HEK293 (cell line): Measurements from ENCODE around the gene JAM3.

Experiments used
- CTCF ChIA-PET: fragments of 350-600 bp; formaldehyde crosslinking; extraction: SDS; loops from one replicate; lab custom pipeline; 2021; ENCODE audit warnings: antibody characterized with exemption; lab: Yijun Ruan, JAX
- POLR2A ChIA-PET: fragments of 300-600 bp; formaldehyde crosslinking; extraction: SDS; loops from one replicate; lab custom pipeline; 2020; ENCODE audit warnings: antibody characterized with exemption, inconsistent platforms; lab: Yijun Ruan, JAX
- H3K27ac ChIP-seq: fragments of 200-500 bp; sonication (Bioruptor generic); 2 replicates; pipeline ENCODE4 v1.5.1; 2014; ENCODE audit warnings: low read depth, low read length, control low read depth, inconsistent platforms; ENCODE audit errors: extremely low read depth
- H3K36me3 ChIP-seq, 2 experiments: fragments of 200-500 bp in 1 of 2; sonication (Bioruptor generic) in 1 of 2; 1 replicate in 1 of 2; 2 replicates in 1 of 2; pipeline ENCODE4 v1.5.1; 2014 to 2017; ENCODE audit warnings: inconsistent platforms in 2 of 2, low read length in 2 of 2; ENCODE audit not compliant: control insufficient read depth in 2 of 2, insufficient read depth in 1 of 2
- H3K4me1 ChIP-seq: fragments of 200-500 bp; sonication (Bioruptor generic); 2 replicates; pipeline ENCODE4 v1.5.1; 2014; ENCODE audit warnings: mild to moderate bottlenecking, low read length, inconsistent platforms; ENCODE audit not compliant: control insufficient read depth, insufficient read depth
- H3K4me3 ChIP-seq: 2 replicates; pipeline ENCODE4 v1.5.1; 2011; ENCODE audit warnings: low read depth, mild to moderate bottlenecking, control low read depth, low read length, moderate library complexity
- H3K9me3 ChIP-seq: fragments of 200-500 bp; sonication (Bioruptor generic); 2 replicates; pipeline ENCODE4 v1.5.1; 2014; ENCODE audit warnings: low read depth, low read length, inconsistent platforms; ENCODE audit not compliant: control insufficient read depth, insufficient read depth
- BCL11B ChIP-seq: fragments of 450-650 bp; formaldehyde crosslinking; IDR thresholded peaks from 2 replicates; pipeline ENCODE4 v1.5.1; 2016; ENCODE audit warnings: low read depth, missing biosample characterization, missing genetic modification characterization
- GLIS2 ChIP-seq: fragments of 450-650 bp; formaldehyde crosslinking; IDR thresholded peaks from 2 replicates; pipeline ENCODE4 v1.5.1; 2016; ENCODE audit warnings: missing biosample characterization, missing genetic modification characterization
- HOXA7 ChIP-seq: sonication (generic); formaldehyde crosslinking; IDR thresholded peaks from 2 replicates; pipeline ENCODE4 v1.8.1; 2022; ENCODE audit warnings: missing genetic modification reagents, borderline replicate concordance
- SCRT1 ChIP-seq: fragments of 450-650 bp; formaldehyde crosslinking; IDR thresholded peaks from 2 replicates; pipeline ENCODE4 v1.5.1; 2016; ENCODE audit warnings: missing biosample characterization, missing genetic modification characterization, borderline replicate concordance
- TRIM28 ChIP-seq: IDR thresholded peaks from 2 replicates; pipeline ENCODE4 v1.6.1; 2011; ENCODE audit warnings: low read length, control low read depth, borderline replicate concordance
- ZFP3 ChIP-seq: fragments of 450-650 bp; formaldehyde crosslinking; IDR thresholded peaks from 2 replicates; pipeline ENCODE4 v1.5.1; 2016; ENCODE audit warnings: low read depth, missing biosample characterization, missing genetic modification characterization
- ZNF114 ChIP-seq: fragments of 450-650 bp; formaldehyde crosslinking; IDR thresholded peaks from 2 replicates; pipeline ENCODE4 v1.5.0; 2017; ENCODE audit warnings: missing biosample characterization, missing genetic modification characterization
- ZNF155 ChIP-seq: fragments of 450-650 bp; formaldehyde crosslinking; IDR thresholded peaks from 2 replicates; pipeline ENCODE4 v1.5.1; 2016; ENCODE audit warnings: missing biosample characterization, missing genetic modification characterization
- ZNF175 ChIP-seq: fragments of 450-650 bp; formaldehyde crosslinking; IDR thresholded peaks from 2 replicates; pipeline ENCODE4 v1.5.1; 2016; ENCODE audit warnings: missing biosample characterization, missing genetic modification characterization
- ZNF184 ChIP-seq: fragments of 450-650 bp; IDR thresholded peaks from 2 replicates; pipeline ENCODE4 v1.5.1; 2018; ENCODE audit warnings: missing biosample characterization, mild to moderate bottlenecking, missing genetic modification characterization
- ZNF211 ChIP-seq: fragments of 450-650 bp; formaldehyde crosslinking; IDR thresholded peaks from 2 replicates; pipeline ENCODE4 v1.5.1; 2016; ENCODE audit warnings: low read depth, missing biosample characterization, missing genetic modification characterization
- ZNF248 ChIP-seq: fragments of 450-650 bp; formaldehyde crosslinking; IDR thresholded peaks from 2 replicates; pipeline ENCODE4 v1.5.1; 2017; ENCODE audit warnings: missing biosample characterization, missing genetic modification characterization
- ZNF514 ChIP-seq: fragments of 450-650 bp; formaldehyde crosslinking; IDR thresholded peaks from 2 replicates; pipeline ENCODE4 v1.5.1; 2016; ENCODE audit warnings: missing biosample characterization, missing genetic modification characterization
- ZNF623 ChIP-seq: fragments of 450-650 bp; formaldehyde crosslinking; IDR thresholded peaks from 2 replicates; pipeline ENCODE4 v1.5.1; 2016; ENCODE audit warnings: missing biosample characterization, missing genetic modification characterization
- ZNF670 ChIP-seq: fragments of 450-650 bp; formaldehyde crosslinking; IDR thresholded peaks from 2 replicates; pipeline ENCODE4 v1.5.1; 2016; ENCODE audit warnings: missing biosample characterization, missing genetic modification characterization, low read depth
- ZNF830 ChIP-seq: fragments of 450-650 bp; IDR thresholded peaks from 2 replicates; pipeline ENCODE4 v1.5.0; 2018; ENCODE audit warnings: missing biosample characterization, missing genetic modification characterization, low read depth, mild to moderate bottlenecking, moderate library complexity
- TF ChIP-seq, protein P1 (sequence below): IDR thresholded peaks from 2 replicates; pipeline ENCODE4 v1.6.1; 2011; ENCODE audit warnings: mild to moderate bottlenecking, low read depth, low read length, borderline replicate concordance
- TF ChIP-seq, protein P2 (sequence below): fragments of 450-650 bp; formaldehyde crosslinking; IDR thresholded peaks from 2 replicates; pipeline ENCODE4 v1.5.1; 2016; ENCODE audit warnings: missing biosample characterization, missing genetic modification characterization
- TF ChIP-seq, protein P3 (sequence below): fragments of 450-650 bp; formaldehyde crosslinking; IDR thresholded peaks from 2 replicates; pipeline ENCODE4 v1.5.1; 2016; ENCODE audit warnings: missing biosample characterization, missing genetic modification characterization
- TF ChIP-seq, protein P4 (sequence below): fragments of 450-650 bp; formaldehyde crosslinking; IDR thresholded peaks from 2 replicates; pipeline ENCODE4 v1.5.1; 2017; ENCODE audit warnings: missing biosample characterization, missing genetic modification characterization
- TF ChIP-seq, protein P5 (sequence below): fragments of 450-650 bp; formaldehyde crosslinking; IDR thresholded peaks from 2 replicates; pipeline ENCODE4 v1.5.1; 2016; ENCODE audit warnings: missing biosample characterization, missing genetic modification characterization
- TF ChIP-seq, protein P6 (sequence below): fragments of 450-650 bp; formaldehyde crosslinking; conservative IDR thresholded peaks from 2 replicates; pipeline ENCODE4 v1.5.1; 2016; ENCODE audit warnings: low read depth, missing biosample characterization, missing genetic modification characterization

JAM3 gene

DNA sequence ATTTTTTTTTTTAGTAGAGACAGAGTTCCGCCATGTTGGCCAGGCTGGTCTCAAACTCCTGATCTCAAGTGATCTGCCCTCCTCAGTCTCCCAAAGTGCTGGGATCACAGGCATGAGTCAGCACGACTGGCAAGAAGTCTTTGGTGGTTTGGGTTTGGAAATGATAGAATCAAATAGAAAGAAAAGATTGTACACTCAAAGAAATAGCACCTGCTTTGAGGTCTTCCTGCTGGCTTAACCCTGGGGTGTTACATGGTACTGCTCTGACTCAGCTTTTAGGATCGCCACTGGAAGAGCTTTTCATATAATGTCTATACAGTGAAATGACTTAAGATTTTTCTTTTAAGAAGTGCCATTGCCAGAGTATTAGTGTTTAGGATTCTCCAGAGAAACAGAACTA is 50.2 kb downstream of the JAM3 start (continued):
- TF ChIP-seq, protein P1, sequence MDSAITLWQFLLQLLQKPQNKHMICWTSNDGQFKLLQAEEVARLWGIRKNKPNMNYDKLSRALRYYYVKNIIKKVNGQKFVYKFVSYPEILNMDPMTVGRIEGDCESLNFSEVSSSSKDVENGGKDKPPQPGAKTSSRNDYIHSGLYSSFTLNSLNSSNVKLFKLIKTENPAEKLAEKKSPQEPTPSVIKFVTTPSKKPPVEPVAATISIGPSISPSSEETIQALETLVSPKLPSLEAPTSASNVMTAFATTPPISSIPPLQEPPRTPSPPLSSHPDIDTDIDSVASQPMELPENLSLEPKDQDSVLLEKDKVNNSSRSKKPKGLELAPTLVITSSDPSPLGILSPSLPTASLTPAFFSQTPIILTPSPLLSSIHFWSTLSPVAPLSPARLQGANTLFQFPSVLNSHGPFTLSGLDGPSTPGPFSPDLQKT, result no peak
- TF ChIP-seq, protein P2, sequence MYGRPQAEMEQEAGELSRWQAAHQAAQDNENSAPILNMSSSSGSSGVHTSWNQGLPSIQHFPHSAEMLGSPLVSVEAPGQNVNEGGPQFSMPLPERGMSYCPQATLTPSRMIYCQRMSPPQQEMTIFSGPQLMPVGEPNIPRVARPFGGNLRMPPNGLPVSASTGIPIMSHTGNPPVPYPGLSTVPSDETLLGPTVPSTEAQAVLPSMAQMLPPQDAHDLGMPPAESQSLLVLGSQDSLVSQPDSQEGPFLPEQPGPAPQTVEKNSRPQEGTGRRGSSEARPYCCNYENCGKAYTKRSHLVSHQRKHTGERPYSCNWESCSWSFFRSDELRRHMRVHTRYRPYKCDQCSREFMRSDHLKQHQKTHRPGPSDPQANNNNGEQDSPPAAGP (tag by site-specific recombination), result no peak
- TF ChIP-seq SCRT1 (tag by site-specific recombination) (no peak), ZNF670 (no peak), ZNF155 (tag by site-specific recombination) (no peak), HOXA7 (CRISPR knock-in tag) (no peak), ZNF623 (tag by site-specific recombination) (no peak), ZNF514 (tag by site-specific recombination) (no peak)

DNA sequence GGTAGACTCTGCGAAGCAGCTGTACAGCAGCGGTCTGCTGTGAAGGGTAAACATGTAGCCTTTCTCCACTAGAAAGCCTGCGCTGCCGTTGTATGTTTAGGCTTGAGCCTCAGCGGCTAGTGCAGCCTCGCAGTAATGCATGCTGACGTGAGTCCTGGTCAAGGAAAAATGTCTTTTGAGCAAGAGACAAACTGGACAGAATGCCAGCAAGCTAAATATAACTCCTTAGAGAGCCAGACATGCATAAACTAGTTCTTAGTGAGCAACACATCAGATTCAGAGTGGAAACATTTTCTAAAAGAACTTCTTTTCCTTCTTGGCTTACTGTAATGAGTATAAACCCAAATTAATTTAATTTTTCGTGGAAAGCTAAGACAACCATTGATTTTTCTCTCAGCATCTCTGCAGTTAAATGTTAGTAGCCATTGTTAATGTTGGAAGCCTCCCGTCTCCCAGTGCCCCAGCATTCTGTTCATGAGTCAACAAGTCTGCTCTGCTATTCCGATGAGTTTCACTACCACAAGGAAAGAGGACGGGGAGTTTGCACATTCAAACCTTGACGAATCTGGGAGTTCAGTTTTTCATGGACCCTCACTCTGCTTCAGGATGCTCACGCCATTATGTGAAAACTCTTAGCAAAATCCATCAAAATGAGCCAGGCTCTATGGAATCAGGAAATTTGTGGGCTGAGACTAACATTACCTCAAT is 51.4 kb downstream of the JAM3 start:
- Histone ChIP-seq H3K36me3 (no peaks in the 10 kb centered on the region), H3K4me1 (no peaks in the 10 kb centered on the region), H3K27ac (no peak overlapping the region), H3K9me3 (no peaks in the 10 kb centered on the region), H3K4me3 (no peak overlapping the region)
- TF ChIP-seq ZNF184 (tag by site-specific recombination), result no peak
- TF ChIP-seq, protein P3, sequence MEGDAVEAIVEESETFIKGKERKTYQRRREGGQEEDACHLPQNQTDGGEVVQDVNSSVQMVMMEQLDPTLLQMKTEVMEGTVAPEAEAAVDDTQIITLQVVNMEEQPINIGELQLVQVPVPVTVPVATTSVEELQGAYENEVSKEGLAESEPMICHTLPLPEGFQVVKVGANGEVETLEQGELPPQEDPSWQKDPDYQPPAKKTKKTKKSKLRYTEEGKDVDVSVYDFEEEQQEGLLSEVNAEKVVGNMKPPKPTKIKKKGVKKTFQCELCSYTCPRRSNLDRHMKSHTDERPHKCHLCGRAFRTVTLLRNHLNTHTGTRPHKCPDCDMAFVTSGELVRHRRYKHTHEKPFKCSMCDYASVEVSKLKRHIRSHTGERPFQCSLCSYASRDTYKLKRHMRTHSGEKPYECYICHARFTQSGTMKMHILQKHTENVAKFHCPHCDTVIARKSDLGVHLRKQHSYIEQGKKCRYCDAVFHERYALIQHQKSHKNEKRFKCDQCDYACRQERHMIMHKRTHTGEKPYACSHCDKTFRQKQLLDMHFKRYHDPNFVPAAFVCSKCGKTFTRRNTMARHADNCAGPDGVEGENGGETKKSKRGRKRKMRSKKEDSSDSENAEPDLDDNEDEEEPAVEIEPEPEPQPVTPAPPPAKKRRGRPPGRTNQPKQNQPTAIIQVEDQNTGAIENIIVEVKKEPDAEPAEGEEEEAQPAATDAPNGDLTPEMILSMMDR (tag by site-specific recombination), result no peak
- TF ChIP-seq TRIM28, result no peak
- no peak for TF ChIP-seq ZFP3 (tag by site-specific recombination)
- TF ChIP-seq GLIS2, result no peak
- no peak for TF ChIP-seq BCL11B (tag by site-specific recombination)
- TF ChIP-seq, protein P4, sequence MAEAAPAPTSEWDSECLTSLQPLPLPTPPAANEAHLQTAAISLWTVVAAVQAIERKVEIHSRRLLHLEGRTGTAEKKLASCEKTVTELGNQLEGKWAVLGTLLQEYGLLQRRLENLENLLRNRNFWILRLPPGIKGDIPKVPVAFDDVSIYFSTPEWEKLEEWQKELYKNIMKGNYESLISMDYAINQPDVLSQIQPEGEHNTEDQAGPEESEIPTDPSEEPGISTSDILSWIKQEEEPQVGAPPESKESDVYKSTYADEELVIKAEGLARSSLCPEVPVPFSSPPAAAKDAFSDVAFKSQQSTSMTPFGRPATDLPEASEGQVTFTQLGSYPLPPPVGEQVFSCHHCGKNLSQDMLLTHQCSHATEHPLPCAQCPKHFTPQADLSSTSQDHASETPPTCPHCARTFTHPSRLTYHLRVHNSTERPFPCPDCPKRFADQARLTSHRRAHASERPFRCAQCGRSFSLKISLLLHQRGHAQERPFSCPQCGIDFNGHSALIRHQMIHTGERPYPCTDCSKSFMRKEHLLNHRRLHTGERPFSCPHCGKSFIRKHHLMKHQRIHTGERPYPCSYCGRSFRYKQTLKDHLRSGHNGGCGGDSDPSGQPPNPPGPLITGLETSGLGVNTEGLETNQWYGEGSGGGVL, result no peak
- TF ChIP-seq ZNF248 (tag by site-specific recombination), result no peak
- TF ChIP-seq ZNF514 (tag by site-specific recombination), result no peak
- TF ChIP-seq ZNF211, result no peak
- ChIA-PET CTCF (interaction anchor here (0.6 to 0.8 kb wide), 2 partner anchors 17 to 230 kb away, joined by 3 to 4 read pairs; no protein-coding TSS in a partner anchor), POLR2A (no interaction called here)

DNA sequence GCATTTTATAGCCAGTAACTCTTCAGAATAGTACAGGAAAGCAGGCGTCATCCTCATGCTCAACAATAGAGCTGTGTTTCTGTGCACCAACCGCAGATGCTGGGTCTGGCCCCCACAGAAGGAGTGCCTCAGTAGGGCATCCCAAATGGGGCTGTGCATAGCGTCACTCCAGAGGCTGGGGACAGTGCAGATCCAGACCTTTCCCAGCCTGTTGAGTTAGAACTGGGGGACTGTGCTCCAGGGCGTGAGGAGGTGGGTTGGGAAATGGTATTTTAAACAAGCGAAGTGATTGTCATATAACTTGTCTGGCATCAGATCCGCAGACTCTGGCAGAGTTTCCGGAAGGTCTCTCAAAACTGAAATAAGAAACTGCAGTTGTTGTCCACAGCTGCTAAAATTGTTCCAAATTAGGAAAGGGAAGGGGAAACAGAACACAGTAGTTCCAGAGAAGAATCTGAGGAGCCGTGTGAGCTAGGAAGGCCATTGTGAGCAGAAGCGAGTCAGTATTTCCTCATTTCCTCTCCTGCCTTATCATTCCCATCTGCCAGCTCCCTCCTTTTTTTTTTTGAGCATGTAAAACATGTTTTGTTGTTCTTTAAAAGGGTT is 52.2 kb downstream of the JAM3 start:
- Histone ChIP-seq H3K36me3 (no peaks in the 10 kb centered on the region), H3K4me3 (no peak overlapping the region), H3K9me3 (no peaks in the 10 kb centered on the region), H3K27ac (no peak overlapping the region), H3K4me1 (no peaks in the 10 kb centered on the region)
- ChIA-PET POLR2A (no interaction called here), CTCF (interaction anchor here (0.6 to 0.9 kb wide), 3 partner anchors 16 to 231 kb away, joined by 3 to 4 read pairs (median 4); no protein-coding TSS in a partner anchor)
- TF ChIP-seq, protein P5, sequence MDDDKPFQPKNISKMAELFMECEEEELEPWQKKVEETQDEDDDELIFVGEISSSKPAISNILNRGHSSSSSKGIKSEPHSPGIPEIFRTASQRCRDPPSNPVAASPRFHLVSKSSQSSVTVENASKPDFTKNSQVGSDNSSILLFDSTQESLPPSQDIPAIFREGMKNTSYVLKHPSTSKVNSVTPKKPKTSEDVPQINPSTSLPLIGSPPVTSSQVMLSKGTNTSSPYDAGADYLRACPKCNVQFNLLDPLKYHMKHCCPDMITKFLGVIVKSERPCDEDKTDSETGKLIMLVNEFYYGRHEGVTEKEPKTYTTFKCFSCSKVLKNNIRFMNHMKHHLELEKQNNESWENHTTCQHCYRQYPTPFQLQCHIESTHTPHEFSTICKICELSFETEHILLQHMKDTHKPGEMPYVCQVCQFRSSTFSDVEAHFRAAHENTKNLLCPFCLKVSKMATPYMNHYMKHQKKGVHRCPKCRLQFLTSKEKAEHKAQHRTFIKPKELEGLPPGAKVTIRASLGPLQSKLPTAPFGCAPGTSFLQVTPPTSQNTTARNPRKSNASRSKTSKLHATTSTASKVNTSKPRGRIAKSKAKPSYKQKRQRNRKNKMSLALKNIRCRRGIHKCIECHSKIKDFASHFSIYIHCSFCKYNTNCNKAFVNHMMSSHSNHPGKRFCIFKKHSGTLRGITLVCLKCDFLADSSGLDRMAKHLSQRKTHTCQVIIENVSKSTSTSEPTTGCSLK, result no peak
- TF ChIP-seq ZNF114 (tag by site-specific recombination) (no peak), ZNF830 (tag by site-specific recombination) (no peak), ZNF175 (no peak)
- TF ChIP-seq, protein P6, sequence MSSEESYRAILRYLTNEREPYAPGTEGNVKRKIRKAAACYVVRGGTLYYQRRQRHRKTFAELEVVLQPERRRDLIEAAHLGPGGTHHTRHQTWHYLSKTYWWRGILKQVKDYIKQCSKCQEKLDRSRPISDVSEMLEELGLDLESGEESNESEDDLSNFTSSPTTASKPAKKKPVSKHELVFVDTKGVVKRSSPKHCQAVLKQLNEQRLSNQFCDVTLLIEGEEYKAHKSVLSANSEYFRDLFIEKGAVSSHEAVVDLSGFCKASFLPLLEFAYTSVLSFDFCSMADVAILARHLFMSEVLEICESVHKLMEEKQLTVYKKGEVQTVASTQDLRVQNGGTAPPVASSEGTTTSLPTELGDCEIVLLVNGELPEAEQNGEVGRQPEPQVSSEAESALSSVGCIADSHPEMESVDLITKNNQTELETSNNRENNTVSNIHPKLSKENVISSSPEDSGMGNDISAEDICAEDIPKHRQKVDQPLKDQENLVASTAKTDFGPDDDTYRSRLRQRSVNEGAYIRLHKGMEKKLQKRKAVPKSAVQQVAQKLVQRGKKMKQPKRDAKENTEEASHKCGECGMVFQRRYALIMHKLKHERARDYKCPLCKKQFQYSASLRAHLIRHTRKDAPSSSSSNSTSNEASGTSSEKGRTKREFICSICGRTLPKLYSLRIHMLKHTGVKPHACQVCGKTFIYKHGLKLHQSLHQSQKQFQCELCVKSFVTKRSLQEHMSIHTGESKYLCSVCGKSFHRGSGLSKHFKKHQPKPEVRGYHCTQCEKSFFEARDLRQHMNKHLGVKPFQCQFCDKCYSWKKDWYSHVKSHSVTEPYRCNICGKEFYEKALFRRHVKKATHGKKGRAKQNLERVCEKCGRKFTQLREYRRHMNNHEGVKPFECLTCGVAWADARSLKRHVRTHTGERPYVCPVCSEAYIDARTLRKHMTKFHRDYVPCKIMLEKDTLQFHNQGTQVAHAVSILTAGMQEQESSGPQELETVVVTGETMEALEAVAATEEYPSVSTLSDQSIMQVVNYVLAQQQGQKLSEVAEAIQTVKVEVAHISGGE (tag by site-specific recombination), result no peak
